Dermis blood vessel endothelial cell (primary cell): Measurements from ENCODE around the gene TCEA2. TPM values are rescaled to one million over a fixed set of nuclear protein-coding genes. Genes with fewer than 3 reads are reported as not detected.
"Not testable (repeated sequence)": the region's sequence is repeated elsewhere in the genome, so short reads cannot be mapped to it uniquely, and the experiment has no call there.

ENCODE experiments used
- DNase-seq: peaks from one replicate; pipeline ENCODE4 v3.0.0; 2010
- total RNA-seq: library from RNA; depleted of rRNA; stranded (reverse); fragments of >200 nt; gene quantifications from 2 replicates; pipeline ENCODE4 v1.2.3, GENCODE V29; 2014

TCEA2 gene
- total RNA-seq, 1 donor from 2014 or later, result 45.9 TPM

DNA sequence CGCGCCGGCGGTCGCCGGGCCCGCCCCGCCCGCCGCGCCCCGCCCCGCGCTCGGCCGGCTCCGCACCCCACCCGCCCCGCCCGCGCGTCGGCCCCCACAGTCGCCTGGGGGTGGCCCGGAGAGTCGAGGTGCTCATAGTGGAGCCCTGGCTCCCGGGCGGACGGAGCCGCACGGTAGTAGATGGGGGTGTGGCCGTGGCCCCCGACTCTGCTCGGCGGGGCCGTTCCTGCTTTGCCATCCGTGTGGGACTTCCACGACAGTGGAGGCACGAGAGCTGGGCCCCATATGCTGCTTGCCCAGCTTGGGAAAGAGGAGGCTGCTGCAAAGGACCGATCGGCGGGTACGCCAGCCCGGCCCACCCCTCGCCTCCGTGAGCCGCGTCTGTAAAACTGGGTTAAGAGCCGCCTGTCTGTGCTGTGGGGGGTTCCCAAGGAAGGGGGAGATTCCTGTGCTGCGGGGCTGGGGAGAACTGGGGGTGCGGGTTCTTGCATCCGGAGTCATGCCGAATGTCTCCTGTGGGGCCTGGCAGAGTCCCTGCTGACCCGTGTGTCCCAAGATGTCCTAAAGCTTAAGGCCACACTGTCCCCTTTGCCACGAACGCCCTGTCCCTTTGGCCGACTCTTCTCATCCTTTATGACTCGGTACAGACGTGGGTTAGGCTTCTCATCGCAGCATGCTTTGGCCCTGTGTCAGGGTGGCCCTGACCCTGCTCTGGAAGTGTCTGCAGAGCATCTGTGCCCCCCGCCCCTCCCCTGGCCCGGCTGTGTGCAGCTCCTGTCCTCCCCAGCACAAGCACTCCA is 17.2 kb downstream of the TCEA2 start, which contains the start of gene OPRL1:
TSS of gene OPRL1 (plus strand) at position 70 of the 800 bp plus-strand sequence. CDS start 12,639 bp downstream, outside the sequence.
- peak; percentile 41 for DNase-seq

- no peak for DNase-seq
Observed at GRCh38 chr20:64080813-64081623, 18.0 kb downstream of the TCEA2 start.

GRCh38 chr20:64081624-64081964 is 18.6 kb downstream of the TCEA2 start:
- DNase-seq, result no peak

- no peak for DNase-seq
Observed at GRCh38 chr20:64082126-64082731, 19.2 kb downstream of the TCEA2 start.

DNA sequence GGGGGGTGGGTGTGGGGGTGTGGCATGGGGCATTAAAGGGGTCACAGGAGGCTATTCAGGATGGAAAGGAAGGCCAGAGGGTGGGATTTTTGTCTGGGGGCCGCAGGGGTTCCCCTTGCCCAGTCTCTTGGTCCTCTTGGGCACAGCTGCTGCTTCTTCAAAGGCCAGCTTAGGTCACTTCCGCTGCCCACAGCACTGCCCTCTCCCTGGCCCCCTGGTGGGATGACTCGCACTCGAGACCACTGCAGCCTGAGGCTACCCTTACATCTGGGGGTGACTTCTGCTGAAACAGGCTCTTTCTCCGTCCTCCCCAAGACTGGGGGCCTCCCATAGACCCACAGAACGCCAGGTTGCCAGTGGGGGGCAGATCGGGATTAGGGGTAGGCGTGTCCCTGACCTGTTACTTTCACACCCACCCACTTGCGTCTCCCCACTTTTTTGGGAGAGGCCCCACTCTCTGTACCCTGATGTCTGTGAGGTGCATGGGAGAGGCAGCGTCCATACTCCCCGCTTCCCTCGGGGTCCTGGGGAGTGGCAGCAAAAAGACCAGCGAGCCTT is 19.9 kb downstream of the TCEA2 start:
- DNase-seq, result no peak

DNA sequence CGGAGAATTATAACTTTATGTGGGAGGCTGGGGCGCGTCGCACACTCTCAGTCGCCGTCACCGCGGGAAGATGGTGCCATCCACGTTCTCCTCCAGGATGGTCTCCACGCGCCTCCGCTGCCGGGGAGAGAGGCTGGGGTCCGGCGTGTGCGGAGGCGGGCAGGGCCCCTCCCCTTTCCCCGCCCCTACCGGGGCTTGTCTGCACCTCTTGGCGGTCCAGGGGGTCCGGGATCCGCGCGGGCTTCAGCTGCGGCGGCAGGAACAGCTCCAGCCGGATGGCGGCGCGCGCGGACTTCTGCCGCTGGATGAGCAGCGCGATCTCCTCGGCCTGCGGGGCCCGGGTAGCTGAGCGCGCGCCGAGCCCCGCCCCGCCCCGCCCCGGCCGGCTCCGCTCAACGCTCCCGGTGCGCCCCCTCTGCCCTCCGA is 20.4 kb downstream of the TCEA2 start:
- DNase-seq, result peak; percentile 81

DNA sequence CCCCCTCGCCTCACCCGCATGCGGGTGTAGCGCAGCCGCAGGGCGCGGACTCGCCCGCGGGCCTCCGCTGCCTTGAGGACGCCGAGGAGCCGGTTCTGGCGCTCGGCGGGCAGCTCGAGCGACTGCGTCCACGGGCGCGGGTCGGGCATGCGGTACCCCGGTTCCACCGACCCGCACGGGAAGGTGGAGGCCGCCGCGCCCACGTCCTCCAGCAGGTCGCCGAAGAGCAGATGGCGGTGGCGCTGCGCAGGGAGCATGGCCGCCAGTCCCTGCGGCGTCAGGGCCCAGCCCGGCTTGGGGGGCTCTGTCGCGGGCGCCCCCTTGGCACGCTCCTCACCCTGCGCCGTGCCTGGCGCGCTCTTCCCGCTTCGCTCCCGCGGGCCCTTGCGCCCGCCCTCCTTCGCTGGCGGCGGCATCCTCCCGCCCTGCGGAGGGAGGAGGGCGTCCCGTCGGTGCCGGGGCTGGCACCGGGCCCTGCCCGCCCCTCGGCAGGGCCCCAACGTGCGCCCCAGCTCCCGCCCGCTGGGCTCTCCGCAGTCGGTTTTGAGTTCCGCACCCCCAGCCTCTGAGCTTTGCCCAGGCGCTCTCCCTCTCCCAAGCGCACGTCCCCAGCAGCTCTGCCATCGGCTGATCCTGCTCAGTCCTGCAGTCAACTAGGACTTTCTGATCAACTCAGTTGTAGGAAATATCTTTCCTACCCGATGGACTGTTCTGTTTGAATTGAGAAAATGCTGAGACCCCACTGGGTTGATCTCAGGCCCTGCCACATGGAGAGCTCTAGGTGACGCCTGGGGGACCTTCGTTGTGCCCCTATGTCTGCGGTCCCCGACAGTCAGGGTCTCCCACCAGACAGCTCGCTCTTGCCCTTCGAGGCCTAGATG is 21.0 kb downstream of the TCEA2 start, which contains the start of gene LKAAEAR1:
TSS of gene LKAAEAR1 (minus strand) at position 595 of the 881 bp plus-strand sequence. CDS start at position 416, 179 bp downstream.
- no peak for DNase-seq

- DNase-seq, result no peak
Observed at GRCh38 chr20:64084685-64085152, 21.7 kb downstream of the TCEA2 start.

DNA sequence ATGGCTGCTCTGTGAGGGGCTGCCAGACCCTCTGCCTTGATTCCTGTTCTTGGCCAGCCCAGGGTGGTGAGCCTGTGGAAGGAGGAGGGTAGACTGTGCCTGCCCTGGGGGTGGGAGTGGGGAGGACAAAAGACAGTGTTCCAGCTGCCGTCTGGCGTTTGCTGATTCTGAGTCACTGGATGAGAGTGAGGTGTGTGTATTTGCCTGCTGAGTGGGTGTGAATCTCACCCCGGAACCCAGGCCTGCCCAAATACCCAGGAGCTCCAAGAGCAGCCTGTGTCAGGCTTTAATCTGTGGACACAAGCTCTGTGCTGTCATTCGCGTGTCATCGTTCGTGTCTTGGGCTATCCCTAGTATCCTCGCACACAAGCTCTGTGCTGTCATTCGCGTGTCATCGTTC is 23.8 kb downstream of the TCEA2 start:
- no peak for DNase-seq

DNA sequence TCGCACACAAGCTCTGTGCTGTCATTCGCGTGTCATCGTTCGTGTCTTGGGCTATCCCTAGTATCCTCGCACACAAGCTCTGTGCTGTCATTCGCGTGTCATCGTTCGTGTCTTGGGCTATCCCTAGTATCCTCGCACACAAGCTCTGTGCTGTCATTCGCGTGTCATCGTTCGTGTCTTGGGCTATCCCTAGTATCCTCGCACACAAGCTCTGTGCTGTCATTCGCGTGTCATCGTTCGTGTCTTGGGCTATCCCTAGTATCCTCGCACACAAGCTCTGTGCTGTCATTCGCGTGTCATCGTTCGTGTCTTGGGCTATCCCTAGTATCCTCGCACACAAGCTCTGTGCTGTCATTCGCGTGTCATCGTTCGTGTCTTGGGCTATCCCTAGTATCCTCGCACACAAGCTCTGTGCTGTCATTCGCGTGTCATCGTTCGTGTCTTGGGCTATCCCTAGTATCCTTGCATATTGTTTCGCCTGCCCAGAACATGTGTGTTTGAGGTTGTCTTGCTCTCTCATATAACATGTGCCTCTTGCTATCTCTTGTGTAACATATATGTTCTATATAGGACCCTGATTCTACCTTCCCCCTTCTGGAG is 24.3 kb downstream of the TCEA2 start:
- DNase-seq, result not testable (repeated sequence)

- DNase-seq, result not testable (repeated sequence)
Observed at GRCh38 chr20:64088586-64088985, 25.6 kb downstream of the TCEA2 start.

GRCh38 chr20:64090165-64090564 is 27.2 kb downstream of the TCEA2 start:
- no peak for DNase-seq

DNA sequence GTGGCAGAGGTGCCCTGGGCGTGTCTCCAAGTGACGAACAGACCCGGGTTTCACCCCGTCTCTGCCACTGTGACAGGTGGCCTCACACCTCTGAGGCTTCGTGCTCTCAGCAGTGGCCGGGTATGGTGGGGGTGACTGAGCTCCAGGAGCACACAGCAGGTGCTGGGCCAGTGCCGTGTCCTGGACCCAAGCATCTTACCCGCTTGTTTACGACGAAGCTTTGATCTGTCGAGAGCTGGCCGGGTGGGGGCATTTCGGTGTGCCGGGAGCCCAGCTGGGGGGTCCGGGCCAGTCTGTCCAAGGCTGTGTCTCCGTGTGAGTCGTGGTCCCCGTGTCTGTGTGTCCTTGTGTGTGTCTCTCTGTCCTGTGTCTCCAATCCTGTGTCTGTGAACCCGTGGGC is 28.3 kb downstream of the TCEA2 start:
- no peak for DNase-seq

DNA sequence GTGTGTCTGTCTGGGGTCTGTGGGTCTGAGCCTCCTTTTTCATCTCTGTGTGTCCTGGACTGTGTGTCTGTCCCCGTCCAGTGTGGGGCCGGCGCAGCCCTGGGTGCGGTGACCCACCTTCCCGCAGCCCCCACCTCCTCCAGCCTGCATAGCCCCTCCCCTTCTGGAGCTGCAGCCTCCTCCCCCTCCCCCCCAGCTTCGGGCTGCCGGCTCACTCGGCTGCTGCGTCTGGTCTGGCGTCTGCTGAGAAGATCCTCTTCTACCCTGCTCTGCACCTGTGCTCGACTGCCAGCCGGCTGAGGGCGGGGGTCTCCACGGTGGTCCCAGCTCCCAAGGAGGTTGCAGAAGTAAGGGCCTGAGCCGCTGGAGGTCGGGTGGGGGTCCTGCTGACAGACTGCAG is 28.8 kb downstream of the TCEA2 start:
- DNase-seq, result no peak

DNA sequence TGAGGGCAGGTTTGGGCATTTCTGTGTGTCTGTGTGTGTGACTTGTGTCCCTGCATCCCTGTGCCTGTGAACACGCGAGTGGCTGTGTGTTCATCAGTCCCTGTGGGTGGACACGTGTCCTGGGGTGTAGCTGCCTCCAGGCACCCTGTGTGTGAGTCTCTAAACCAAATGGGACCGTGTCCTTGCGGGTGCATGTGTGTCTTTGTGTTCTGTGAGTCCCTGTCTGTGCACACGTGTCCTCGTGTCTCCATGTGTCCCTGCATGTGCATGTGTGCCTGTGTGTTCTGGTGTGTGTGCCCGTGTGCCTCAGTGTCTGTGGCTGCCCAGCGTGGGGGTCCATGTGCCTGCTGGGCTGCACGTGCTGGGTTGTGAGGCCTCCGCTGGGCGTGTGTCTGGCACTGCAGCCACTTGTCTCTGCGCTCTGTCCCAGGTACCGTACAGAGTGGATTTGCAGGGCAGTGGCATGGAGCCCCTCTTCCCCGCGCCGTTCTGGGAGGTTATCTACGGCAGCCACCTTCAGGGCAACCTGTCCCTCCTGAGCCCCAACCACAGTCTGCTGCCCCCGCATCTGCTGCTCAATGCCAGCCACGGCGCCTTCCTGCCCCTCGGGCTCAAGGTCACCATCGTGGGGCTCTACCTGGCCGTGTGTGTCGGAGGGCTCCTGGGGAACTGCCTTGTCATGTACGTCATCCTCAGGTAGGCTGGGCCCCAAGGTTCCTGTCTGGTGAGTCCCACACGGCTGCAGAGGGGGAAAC is 29.4 kb downstream of the TCEA2 start:
- no peak for DNase-seq

- DNase-seq, result no peak
Observed at GRCh38 chr20:64093013-64093503, 30.1 kb downstream of the TCEA2 start.

DNA sequence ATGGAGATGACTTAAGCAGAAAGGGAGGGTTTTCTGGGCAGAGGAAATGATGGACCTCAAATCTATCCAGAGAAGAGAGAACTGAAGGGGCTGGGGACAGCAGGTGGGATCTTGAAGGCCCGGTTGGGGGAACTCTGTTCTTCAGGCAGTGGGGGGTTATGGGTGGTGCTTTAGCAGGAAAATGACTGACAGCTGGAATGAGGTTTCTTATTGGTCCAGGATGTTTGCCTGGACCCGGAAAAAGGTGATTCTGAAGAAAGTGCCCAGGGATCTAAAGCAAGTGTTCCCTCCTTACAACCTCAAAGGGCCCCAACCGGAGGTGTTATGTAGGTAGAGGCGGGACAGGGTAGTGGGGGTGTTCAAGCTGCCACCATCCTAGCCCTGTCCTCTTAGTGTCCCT is 32.5 kb downstream of the TCEA2 start:
- no peak for DNase-seq

- no peak for DNase-seq
Observed at GRCh38 chr20:64095927-64096326, 32.9 kb downstream of the TCEA2 start.

DNA sequence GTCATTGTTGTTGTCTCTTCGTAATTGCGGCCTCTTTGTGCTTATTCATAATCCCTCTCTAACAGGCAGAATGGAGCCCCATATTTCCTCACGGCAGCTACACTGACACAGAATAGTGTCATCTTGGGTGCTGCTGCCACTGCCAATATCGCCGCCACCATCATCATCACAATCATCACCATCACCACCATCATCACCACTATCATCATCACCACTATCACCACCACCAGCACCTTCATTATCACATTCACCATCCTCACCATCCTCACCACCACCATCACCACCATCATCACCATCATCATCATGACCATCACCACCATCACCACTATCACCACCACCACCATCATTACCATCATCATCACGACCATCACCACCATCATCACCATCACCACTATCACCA is 33.5 kb downstream of the TCEA2 start:
- DNase-seq, result no peak

DNA sequence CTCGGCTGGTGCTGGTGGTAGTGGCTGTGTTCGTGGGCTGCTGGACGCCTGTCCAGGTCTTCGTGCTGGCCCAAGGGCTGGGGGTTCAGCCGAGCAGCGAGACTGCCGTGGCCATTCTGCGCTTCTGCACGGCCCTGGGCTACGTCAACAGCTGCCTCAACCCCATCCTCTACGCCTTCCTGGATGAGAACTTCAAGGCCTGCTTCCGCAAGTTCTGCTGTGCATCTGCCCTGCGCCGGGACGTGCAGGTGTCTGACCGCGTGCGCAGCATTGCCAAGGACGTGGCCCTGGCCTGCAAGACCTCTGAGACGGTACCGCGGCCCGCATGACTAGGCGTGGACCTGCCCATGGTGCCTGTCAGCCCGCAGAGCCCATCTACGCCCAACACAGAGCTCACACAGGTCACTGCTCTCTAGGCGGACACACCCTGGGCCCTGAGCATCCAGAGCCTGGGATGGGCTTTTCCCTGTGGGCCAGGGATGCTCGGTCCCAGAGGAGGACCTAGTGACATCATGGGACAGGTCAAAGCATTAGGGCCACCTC is 35.5 kb downstream of the TCEA2 start:
- DNase-seq, result no peak
